Measurements from ENCODE around the gene APC.

The APC gene

DNA sequence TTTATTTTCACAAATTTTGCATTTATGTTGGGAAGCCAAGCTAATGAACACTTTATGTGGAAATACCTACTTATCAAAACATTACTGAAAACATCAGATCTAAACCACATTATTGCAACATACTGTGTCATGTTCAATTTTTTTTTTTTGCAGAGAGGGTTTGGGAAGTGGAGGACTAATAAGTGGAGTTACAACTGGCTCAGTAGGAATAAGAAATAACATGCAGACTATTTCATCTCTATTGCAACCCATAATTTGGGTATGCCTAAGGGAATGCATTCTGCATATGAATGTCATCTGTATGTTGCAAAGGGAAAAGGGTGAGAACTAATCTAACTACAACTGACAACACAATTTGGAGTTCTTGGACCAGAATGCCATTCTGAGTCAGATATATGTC, 41.8 kb downstream of the APC start:
- Histone ChIP-seq H3K9me3 (ENCODE audit: control insufficient read depth, insufficient read depth, low read depth, low read length) (no peaks in the 10 kb centered on the region), H3K27ac (ENCODE audit: extremely low read depth, low read depth, low read length) (no peak overlapping the region), H3K4me1 (ENCODE audit: control insufficient read depth, insufficient read depth, low read length) (no peaks in the 10 kb centered on the region), H3K36me3 (ENCODE audit: control insufficient read depth in 2 of 2, insufficient read depth in 1 of 2, low read length in 2 of 2) (peaks cover 31 to 38% of the 10 kb centered on the region in 2 experiments), H3K4me3 (ENCODE audit: low read depth, low read length) (no peak overlapping the region)
- ChIA-PET POLR2A (no interaction called here), CTCF (no interaction called here)
- TF ChIP-seq MZF1 (tag by site-specific recombination; IDR thresholded peaks at IDR 0.05; ENCODE audit: borderline replicate concordance) (no peak), ZNF549 (tag by site-specific recombination; IDR thresholded peaks at IDR 0.05) (no peak), ZNF146 (tag by site-specific recombination; IDR thresholded peaks at IDR 0.05) (no peak), ZNF433 (tag by site-specific recombination; IDR thresholded peaks at IDR 0.05; ENCODE audit: low read depth) (no peak)
- TF ChIP-seq, protein P1, sequence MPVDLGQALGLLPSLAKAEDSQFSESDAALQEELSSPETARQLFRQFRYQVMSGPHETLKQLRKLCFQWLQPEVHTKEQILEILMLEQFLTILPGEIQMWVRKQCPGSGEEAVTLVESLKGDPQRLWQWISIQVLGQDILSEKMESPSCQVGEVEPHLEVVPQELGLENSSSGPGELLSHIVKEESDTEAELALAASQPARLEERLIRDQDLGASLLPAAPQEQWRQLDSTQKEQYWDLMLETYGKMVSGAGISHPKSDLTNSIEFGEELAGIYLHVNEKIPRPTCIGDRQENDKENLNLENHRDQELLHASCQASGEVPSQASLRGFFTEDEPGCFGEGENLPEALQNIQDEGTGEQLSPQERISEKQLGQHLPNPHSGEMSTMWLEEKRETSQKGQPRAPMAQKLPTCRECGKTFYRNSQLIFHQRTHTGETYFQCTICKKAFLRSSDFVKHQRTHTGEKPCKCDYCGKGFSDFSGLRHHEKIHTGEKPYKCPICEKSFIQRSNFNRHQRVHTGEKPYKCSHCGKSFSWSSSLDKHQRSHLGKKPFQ (tag by site-specific recombination; IDR thresholded peaks at IDR 0.05), result no peak

DNA sequence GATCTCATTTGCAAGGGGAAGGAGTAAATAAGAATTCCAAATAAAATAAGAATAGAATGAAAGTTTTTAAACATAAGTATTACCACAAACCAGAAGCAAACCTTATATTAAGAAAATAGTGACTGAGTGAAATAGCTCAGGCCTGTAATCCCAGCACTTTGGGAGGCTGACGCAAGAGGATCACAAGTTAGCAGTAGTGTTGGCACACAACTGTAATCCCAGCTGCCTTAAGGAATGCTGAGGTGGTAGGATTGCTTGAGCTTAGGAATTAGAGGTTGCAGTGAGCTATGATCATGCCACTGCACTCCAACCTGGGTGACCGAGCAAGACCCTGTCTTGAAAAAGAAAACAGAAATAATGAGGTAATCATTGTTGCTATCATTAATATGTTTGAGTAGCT, 47.0 kb downstream of the APC start:
- Histone ChIP-seq H3K4me1 (ENCODE audit: control insufficient read depth, insufficient read depth, low read length) (no peaks in the 10 kb centered on the region), H3K27ac (ENCODE audit: extremely low read depth, low read depth, low read length) (no peak overlapping the region), H3K9me3 (ENCODE audit: control insufficient read depth, insufficient read depth, low read depth, low read length) (no peaks in the 10 kb centered on the region), H3K4me3 (ENCODE audit: low read depth, low read length) (no peak overlapping the region), H3K36me3 (ENCODE audit: control insufficient read depth in 2 of 2, insufficient read depth in 1 of 2, low read length in 2 of 2) (peaks cover 21 to 26% of the 10 kb centered on the region in 2 experiments)
- POLR2A ChIA-PET, result no interaction called here
- TF ChIP-seq ZNF791 (tag by site-specific recombination; IDR thresholded peaks at IDR 0.05) (no peak), ZNF146 (tag by site-specific recombination; IDR thresholded peaks at IDR 0.05) (no peak), PRDM6 (tag by site-specific recombination; IDR thresholded peaks at IDR 0.05) (no peak)
- TF ChIP-seq, protein P2, sequence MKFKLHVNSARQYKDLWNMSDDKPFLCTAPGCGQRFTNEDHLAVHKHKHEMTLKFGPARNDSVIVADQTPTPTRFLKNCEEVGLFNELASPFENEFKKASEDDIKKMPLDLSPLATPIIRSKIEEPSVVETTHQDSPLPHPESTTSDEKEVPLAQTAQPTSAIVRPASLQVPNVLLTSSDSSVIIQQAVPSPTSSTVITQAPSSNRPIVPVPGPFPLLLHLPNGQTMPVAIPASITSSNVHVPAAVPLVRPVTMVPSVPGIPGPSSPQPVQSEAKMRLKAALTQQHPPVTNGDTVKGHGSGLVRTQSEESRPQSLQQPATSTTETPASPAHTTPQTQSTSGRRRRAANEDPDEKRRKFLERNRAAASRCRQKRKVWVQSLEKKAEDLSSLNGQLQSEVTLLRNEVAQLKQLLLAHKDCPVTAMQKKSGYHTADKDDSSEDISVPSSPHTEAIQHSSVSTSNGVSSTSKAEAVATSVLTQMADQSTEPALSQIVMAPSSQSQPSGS (tag by site-specific recombination; IDR thresholded peaks at IDR 0.05; ENCODE audit: low read depth), result 0 out of 2 replicates have a peak, but pooled peaks have one; percentile 25
- CTCF ChIA-PET, result interaction anchor here (0.6 kb wide), 1 partner anchor 16 kb away, joined by 3 read pairs; no protein-coding TSS in a partner anchor

DNA sequence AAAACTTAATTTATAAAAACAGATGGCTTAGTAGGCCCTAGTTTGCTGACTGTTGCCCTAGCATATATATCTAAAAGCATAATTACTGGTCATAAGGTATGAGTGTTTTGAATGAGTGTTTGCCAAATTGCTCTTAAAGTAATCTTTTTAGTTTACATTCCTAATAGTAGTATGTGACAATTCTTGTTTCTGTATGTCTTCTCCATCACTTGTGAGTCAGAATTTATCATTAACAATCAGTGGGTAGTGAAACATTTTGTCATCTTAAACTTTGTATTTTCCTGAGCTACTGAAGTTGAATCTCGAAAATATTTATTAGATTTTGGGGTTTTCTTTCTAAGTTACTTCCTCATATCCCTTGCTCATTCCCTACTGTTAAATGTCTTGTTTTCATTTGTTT, 49.6 kb downstream of the APC start:
- CTCF ChIA-PET, result interaction anchor here (1.1 kb wide), 1 partner anchor 235 kb away, joined by 5 read pairs; no protein-coding TSS in a partner anchor
- H3K9me3 ChIP-seq (ENCODE audit: control insufficient read depth, insufficient read depth, low read depth, low read length), result no peaks in the 10 kb centered on the region
- H3K27ac ChIP-seq (ENCODE audit: extremely low read depth, low read depth, low read length), result no peak overlapping the region
- peaks cover 1 to 13% of the 10 kb centered on the region in 2 experiments for H3K36me3 ChIP-seq (ENCODE audit: control insufficient read depth in 2 of 2, insufficient read depth in 1 of 2, low read length in 2 of 2)
- H3K4me3 ChIP-seq (ENCODE audit: low read depth, low read length), result no peak overlapping the region
- H3K4me1 ChIP-seq (ENCODE audit: control insufficient read depth, insufficient read depth, low read length), result no peaks in the 10 kb centered on the region
- TF ChIP-seq ZNF571 (tag by site-specific recombination; IDR thresholded peaks at IDR 0.05), result no peak
- no peak for TF ChIP-seq ZNF692 (tag by site-specific recombination; IDR thresholded peaks at IDR 0.05)
- TF ChIP-seq RBAK (tag by site-specific recombination; IDR thresholded peaks at IDR 0.05), result no peak
- TF ChIP-seq ZBTB17 (tag by site-specific recombination; IDR thresholded peaks at IDR 0.05), result no peak
- POLR2A ChIA-PET, result no interaction called here
